Astrocyte of the cerebellum (primary cell): ENCODE results near the gene NEUROG2.

Experiments used
- DNase-seq: peaks from one replicate; pipeline ENCODE4 v3.0.0-alpha.2; 2011; ENCODE audit warnings: low read depth
- H3K4me3 ChIP-seq: 2 replicates; pipeline ENCODE4 v1.5.1; 2011; ENCODE audit warnings: mild to moderate bottlenecking, low read depth, low read length, moderate library complexity
- in situ Hi-C: cut with HindIII; loops from 2 replicates; pipeline ENCODE4 v1.10.0; 2017; ENCODE audit warnings: low sequenced_read_pairs
- TF ChIP-seq, protein P1 (sequence below): IDR thresholded peaks from 2 replicates; pipeline ENCODE4 v1.5.1; 2012; ENCODE audit warnings: low read length, low read depth, moderate library complexity, mild to moderate bottlenecking; ENCODE audit errors: missing control alignments

NEUROG2 gene

DNA sequence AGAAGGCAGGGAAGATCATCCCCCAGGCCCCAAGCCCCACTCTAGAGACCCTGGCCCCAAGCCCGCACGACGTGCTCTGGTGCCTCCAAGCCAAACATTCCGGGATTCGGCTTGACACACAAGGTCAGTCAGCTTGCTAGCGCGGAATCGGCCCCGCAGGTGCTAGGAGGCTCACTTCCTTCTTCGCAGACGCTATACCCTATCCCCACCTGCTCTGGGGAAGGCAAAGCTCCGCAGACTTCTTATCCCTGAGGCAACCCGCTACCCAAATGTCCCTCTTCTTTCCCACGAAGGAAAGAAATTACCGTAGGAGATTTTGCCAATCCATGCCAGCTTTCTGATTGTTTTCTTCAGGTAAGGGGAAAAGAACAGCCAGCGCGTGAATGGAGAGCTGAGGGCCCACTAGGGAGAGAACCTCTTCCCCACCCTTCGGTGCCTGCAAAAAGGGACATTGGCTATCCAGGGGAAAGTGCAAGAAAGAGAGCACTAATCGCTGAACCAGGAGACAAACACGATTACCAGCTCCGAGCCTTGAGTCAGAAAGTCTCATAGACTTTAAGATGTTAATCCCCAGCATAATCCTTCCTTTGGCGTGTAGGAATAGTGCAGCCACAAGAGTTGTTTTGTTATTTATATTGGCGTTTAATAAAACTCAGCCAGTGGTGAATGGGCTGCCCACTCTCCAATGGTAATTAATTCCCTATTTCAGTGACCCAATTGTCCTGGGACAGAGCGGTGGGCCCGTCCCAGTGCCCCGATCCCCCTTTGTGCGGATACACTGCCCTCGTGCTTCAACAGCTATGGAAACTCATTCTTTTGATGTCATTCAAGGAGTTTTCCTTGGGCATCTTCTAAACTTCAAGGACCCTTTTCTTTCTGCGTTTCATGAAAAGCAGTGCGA lies 5.4 kb upstream of the NEUROG2 start:
- in situ Hi-C loops, result no loop called here
- H3K4me3 ChIP-seq, result no peak overlapping the region
- DNase-seq, result no peak
- TF ChIP-seq, protein P1, sequence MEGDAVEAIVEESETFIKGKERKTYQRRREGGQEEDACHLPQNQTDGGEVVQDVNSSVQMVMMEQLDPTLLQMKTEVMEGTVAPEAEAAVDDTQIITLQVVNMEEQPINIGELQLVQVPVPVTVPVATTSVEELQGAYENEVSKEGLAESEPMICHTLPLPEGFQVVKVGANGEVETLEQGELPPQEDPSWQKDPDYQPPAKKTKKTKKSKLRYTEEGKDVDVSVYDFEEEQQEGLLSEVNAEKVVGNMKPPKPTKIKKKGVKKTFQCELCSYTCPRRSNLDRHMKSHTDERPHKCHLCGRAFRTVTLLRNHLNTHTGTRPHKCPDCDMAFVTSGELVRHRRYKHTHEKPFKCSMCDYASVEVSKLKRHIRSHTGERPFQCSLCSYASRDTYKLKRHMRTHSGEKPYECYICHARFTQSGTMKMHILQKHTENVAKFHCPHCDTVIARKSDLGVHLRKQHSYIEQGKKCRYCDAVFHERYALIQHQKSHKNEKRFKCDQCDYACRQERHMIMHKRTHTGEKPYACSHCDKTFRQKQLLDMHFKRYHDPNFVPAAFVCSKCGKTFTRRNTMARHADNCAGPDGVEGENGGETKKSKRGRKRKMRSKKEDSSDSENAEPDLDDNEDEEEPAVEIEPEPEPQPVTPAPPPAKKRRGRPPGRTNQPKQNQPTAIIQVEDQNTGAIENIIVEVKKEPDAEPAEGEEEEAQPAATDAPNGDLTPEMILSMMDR, result no peak

GRCh38 chr4:112520598-112521122 lies 4.7 kb upstream of the NEUROG2 start:
- no peak for DNase-seq
- in situ Hi-C loops, result no loop called here
- no peak overlapping the region for H3K4me3 ChIP-seq
- TF ChIP-seq, protein P1, result no peak

DNA sequence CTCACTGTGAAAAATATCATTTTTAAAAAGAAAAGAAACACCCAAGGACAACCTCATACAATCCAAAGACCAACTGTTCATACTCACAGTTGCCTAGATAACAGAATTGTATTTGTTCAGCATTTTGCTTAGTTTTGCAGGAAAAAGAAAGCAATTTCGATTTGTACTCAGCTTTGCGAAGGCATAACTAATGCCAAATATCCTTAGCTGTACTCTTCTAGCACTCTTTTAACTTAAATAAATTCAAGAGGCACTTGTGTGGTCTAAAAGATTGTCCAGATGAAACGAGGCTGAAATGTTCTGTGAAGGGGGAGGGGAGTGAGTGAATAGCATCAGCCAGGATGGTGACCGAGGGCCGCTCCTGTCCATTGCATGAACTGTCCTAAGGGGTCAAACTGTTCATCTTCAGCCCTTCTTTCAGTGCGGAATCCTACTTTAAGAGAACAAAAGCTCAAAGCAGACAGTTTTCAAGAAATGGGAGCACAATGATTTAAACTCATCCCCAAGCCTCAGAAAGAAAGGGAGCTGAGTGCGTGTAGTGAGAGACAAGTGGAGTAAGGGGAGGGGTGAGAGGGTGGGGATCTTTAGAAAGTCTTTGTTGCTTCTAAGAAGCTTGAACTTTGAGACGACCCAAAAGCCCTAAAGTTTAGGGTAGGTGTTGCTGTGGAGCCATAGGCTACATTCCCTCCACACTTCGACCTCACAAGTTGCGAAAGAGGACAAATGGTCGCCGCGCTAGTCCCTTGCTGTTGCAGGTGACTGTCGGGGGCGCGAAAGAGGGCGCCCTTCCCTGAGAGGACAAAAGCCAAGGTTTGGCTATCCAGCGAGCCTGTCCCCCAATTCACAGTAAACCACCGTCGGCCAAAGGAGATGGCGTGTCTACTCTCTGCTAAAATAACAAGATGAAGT lies 4.0 kb upstream of the NEUROG2 start:
- no peak for DNase-seq
- in situ Hi-C loops, result no loop called here
- no peak overlapping the region for H3K4me3 ChIP-seq
- TF ChIP-seq, protein P1, result no peak

- in situ Hi-C loops, result no loop called here
- no peak for DNase-seq
- TF ChIP-seq, protein P1, result no peak
- no peak overlapping the region for H3K4me3 ChIP-seq
Measured at GRCh38 chr4:112518675-112519074, 2.7 kb upstream of the NEUROG2 start.

- in situ Hi-C loops, result no loop called here
- TF ChIP-seq, protein P1, result no peak
- no peak overlapping the region for H3K4me3 ChIP-seq
- no peak for DNase-seq
Measured at GRCh38 chr4:112517911-112518310, 1.9 kb upstream of the NEUROG2 start.

- in situ Hi-C loops, result no loop called here
- TF ChIP-seq, protein P1, result no peak
- no peak for DNase-seq
- H3K4me3 ChIP-seq, result no peak overlapping the region
Measured at GRCh38 chr4:112517067-112517634, 1.2 kb upstream of the NEUROG2 start.
